Measurements from ENCODE around the gene DELE1.

Gene DELE1, protein sequence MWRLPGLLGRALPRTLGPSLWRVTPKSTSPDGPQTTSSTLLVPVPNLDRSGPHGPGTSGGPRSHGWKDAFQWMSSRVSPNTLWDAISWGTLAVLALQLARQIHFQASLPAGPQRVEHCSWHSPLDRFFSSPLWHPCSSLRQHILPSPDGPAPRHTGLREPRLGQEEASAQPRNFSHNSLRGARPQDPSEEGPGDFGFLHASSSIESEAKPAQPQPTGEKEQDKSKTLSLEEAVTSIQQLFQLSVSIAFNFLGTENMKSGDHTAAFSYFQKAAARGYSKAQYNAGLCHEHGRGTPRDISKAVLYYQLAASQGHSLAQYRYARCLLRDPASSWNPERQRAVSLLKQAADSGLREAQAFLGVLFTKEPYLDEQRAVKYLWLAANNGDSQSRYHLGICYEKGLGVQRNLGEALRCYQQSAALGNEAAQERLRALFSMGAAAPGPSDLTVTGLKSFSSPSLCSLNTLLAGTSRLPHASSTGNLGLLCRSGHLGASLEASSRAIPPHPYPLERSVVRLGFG

DNA sequence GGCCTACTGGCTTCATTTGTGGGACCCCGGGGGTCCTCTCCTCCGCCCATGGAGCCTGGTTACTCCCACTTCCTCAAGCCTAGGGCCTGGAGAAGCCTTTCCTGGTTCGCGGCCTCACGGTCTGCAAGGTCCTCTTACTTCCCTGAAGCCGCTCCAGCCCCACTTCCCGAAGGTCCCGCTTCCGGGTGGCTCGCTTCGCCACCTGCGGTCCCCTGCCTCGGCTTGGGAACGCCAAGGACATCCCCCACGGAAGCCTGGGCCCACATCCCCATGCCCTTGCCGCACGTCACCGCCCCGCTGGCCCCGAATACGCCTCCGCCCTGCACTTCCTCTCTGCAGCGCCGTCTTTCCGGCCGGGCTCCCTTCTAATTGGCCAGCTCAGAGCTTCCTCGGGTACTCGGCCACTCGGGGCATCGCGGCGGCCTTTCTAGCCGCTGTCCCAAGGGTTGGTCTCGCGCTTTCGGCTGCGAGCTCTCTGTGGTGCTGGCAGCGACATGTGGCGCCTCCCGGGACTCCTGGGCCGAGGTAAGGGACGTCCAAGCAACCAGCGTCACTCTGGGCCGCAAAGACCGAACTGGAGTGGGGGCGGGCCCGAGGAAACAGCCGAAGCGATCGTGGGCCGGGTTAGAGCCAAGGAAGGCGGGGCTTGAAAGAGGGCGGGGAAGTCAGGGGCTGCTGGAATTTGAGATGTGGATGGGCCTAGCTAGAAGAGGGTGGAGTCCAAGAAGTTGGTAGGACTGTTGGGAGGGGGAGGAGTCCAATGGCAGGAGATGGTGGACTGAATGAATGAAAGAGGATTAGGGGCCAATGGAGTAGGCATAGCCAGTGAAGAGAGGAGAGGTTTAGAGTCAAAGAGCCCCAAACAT lies at the start of gene DELE1:
Gene DELE1 (plus strand): TSS at position 424 of the 866 bp plus-strand sequence. CDS start 71 bp downstream, at position 495.
- peak; percentile 87 for DNase-seq

DNA sequence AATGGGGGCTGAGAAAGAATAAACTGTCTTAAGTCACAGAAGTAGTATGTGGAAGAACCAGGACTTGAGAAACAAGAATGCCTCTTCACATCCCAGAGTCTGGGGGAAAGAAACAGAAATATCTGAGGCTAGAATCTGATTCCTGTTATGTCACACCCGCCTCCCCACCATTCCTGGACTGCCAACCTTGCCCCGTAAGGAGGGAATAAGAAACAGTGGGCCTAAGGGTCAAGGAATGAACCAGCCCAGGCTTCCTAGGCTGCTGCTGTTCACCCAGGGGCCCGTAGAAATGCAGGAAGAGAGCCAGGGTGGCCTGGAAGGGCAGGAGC lies 49.8 kb upstream of the DELE1 start:
- DNase-seq: no peak

DNA sequence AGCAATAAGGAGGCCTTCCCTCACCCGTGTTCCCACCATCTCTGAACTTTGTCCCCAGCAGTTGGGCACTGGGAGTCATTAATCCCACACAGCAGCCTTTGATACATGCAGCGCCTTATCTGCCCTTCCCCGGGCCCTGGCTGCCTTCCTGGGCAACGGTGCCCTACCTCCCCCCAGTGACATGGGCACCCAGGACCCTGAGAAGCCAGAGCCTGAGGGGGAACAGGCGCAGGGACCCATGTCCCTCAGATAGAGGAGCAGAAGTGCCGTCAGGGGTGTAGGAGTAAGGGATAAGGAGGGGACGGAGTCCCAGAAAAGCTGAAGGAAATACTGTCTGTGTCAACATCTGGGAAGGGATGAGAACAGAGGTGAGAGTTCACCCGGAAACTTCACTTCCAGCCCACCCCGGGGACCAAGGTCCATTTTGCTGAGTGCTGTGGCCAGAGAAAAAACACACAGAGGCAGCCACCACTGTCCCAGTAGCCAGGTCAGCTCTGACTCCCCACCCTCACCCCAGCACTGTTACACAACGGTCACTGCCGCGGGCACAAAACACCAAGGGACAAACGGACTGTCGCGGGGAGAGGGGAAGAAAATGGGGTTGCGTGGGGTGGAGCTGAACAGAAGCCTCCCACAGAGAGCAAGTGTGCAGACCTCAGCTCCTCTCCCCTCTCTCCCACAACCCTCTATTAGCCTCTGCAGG lies 49.3 kb upstream of the DELE1 start:
- DNase-seq: no peak

DNA sequence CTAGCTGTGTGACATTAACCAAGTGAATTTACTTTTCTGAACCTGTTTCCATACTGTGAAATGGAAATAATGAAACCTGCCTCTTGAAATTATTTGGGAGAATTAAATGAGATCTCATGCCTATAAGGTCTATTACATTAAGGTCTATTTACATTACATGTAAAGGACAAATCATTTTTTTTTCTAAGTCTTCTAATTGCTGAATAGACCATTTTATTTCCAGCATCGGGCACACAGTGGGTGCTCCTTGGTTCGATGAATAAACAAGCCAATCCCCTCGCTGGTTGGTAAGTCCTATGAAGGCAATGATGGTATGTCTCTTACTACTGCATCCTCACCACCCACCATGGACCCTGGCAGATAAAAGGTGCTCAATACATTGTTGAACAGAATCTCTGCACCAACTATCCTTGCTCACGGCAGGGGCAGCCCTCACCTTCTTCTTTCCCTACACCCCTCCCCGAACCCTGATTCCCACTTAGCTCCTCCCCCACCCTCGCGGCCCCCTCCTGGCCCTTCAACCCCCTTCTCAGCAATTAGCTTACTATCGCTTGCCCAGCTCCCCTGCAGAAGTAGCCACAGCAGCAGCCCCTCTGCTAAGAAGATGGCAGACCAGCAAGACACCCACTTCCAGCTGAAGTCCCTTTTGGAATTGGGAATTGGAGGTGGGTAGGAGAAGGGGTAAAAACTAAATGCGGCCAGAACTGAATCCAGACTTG lies 48.5 kb upstream of the DELE1 start:
- DNase-seq: no peak

DNA sequence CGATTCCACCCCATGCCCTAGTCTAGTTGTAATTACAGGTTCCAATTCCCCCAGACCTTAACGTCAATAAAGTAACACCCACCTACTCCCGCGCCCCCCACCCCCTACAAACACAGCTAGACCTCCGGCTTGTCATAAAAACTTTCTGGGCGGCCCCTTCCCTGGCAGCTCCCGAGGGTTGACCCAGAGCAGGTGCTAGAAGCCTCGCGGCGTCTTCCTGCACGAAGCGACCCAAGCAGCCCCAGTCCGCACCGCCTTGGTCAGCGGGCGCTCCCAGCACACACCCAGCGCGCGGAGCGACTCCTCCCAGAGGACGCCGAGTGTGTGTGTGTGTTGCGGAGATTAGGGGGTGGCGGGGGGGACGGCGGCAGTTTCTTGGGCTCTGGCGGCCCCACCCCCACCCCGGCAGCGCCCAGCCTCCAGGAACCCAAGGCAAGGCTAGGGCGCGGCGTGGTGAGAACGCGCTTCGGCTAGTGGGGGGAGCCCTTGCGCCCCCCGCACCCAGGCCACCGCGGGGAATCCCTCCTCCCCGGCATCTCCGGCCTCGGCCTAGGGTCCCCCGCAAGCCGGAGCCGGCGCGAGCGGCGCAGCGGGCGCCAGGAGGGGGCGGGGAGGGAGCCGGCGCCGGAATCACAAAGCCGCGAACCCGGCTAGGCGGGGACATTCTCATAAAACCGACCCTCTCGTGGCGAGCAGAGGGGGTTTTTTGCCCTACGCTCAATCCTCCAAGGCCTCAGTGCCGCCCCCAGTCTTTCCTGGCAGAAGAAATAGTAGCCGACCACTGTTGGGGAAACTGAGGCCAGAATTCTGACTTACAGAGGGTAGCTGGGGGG lies 47.7 kb upstream of the DELE1 start:
- DNase-seq: no peak

DNA sequence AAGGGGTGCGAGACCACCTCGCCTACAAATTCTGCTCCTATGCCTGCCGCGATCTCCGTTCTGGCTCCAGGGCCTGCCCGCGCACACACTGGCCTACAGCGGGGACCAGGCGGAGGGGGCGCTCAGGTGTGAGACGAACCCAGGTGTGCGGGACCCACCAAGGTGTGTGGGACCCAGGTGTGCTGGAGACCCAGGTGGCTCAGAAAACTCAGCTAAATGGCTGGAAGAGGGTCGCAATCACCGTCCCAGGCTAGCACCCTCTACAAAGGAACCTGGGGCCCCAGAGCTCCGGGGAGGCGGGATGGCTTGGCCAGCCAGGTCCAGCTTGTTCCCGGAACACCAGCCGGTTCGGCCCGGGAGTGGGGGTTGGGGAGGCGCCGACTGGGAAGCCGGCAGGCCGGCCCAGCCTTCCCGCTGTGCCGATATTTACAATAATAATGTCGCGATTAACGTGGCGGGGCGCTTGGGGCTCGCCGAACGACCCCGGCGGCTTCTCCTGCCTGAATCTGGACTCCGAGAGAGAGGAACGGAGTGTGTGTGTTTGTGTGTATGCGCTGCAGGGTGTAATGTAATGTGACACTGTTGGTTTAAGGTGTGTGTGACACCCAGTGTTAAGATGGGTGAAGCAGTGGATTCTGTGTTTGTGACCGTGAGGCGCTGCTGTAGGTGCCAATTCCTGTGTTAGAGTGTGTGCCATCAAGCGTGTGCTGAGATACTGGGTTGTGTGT lies 46.9 kb upstream of the DELE1 start:
- no peak for DNase-seq

DNA sequence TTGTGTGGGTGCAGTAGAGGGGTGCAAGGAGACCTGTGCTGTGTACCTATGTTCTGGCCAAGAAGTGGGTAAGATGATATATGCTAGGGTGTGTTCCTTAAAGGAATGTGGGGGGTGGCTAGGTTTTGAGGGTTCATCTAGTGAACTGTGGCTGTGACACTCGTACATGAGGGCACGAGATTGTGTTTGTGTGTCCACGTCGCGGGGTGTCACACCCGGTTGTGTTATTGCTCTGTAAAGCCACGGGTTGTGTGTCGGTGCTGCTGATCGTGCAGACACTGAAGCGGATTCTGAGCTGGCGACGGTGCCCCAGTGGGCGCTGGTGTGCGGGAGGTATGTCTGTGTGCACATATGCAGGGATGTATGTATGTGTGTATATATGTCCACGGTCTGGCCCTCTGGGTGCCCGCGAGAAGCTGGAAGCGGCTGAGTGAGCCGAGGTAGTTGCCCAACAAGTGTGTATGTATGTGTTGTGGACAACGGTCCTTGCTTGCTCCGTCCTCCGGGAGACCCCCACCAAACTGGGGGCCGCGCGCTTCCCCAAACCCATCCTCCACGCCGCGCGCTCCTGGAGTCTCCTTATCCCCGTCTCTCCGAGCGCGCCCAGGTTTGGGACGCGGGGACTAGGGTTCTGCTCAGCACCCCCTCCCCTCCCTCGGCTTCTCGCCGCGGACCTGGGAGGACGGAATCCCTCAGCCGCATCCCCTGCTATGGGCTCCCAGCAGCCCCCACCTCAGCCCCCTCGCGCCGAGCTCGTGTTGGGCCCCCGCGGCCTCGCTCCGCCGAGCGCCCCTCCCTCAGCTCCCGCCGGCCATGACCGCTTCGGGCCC lies 46.1 kb upstream of the DELE1 start:
- DNase-seq: no peak

DNA sequence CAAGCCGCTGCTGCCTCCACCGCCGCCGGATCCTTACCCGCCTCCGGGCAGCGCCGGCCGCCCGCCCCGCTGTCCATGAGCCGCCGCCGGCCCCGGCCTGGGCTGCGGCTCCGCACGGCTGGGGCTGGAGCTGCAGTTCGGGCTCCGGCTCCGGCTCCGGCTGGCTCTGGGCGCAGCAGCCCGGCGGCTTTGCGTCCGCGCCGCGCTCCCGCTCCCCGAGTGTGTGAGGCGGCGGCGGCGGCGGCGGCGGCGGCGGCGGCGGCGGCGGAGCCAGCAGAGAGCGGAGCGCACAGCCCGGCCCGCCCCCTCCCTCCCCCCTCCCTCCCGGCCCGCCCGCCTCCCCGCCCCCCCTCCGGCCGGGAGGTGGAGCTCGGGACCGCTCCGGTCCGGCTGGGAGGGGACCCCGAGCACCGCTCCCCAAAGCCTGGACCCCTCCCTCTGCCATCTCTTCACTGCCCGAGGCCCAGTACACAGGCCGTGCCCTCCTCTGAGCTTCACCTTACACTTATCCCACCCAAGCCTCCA lies 45.4 kb upstream of the DELE1 start, which contains the start of gene PCDH1:
Gene PCDH1 (minus strand): TSS at position 225 of the 525 bp plus-strand sequence. CDS start 148 bp downstream, at position 77.
- no peak for DNase-seq

DNA sequence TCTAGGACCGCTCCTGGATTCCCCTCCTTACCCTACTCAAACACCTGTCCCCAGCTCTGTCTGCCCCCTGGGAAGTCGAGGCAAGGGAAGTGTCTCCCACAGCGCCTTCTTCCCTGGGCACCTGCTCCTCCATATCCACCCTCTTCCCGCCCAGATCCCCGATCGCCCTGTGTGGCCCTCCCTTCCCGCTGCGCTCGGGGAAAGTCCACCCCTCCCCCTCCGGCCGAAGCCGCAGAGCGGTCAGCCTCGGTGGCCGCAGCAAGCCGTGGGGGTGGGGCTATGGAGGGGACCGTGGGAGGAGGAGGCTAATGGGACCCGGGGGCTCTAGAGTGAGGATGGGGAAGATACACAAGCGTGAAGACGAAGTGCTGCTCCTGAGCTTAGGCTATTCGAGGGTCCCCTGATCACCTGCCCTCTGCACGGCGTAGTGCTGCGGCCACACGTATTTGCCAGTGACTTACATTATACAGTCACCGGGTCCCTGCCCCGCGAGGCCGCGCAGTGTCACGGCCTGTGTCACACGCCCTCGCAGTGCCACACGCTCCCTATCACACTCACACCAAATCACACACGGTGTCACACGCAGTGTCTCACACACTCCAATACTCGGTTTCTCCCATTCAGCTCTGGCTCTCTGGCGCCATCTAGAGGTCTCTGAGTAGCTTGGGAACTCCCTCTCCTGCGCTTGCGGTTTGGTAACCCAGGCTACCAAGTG lies 44.8 kb upstream of the DELE1 start:
- DNase-seq: peak; percentile 76

DNA sequence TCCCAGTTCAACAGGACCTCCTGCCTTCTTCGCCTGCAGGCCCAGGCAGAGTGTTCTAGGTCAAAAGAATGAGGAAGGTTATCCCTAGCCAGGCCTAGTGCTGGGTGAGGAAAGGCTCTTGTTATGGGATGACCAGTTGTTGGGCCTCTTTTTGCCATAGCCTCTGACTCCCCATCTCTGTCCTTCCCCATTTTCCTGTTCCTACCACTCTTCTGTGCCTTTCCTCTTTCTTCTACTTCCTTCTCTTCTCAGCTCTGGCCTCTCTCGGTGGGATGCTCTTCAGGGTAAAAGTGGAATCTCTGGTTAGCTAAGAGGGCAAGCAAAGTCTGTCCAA lies 44.3 kb upstream of the DELE1 start:
- DNase-seq: no peak

DNA sequence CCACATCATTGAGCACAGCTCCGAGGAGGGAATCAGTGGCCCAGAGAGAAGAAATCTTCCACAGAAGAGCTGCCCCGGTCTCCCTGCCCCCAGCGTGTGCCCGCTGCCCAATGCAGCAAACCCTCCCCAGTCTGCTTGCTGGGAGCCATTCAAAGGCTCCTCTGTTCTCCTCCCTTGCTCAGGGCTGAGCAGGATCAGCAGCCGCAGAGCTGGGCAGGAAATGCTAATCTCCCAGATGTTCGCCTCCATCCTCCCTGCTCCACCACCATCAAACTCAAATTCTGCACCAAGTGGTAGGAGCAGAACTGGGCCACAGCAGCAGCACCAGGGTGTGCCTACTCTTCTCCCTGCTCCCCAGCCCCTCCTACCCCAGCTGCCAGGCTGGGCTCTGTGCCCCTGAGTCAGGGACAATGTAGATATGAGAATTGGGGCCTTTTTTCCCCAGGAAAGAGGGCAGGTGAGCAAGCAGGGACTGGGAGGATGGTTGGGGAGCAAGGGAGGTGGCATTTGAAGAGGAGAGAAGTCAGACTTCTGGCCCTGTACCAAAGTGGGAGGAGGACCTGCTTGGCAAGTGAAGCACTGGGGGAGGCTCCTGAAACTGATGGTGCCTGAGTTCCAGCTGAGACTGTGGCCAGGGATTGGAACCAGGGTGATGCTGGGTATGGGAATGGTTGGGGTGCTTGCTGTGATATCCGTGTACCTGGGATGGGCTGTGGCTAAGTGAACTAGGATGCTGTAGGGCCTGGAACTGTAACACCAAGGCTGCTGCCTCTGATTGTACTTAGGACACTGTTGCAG lies 43.5 kb upstream of the DELE1 start:
- DNase-seq: no peak

DNA sequence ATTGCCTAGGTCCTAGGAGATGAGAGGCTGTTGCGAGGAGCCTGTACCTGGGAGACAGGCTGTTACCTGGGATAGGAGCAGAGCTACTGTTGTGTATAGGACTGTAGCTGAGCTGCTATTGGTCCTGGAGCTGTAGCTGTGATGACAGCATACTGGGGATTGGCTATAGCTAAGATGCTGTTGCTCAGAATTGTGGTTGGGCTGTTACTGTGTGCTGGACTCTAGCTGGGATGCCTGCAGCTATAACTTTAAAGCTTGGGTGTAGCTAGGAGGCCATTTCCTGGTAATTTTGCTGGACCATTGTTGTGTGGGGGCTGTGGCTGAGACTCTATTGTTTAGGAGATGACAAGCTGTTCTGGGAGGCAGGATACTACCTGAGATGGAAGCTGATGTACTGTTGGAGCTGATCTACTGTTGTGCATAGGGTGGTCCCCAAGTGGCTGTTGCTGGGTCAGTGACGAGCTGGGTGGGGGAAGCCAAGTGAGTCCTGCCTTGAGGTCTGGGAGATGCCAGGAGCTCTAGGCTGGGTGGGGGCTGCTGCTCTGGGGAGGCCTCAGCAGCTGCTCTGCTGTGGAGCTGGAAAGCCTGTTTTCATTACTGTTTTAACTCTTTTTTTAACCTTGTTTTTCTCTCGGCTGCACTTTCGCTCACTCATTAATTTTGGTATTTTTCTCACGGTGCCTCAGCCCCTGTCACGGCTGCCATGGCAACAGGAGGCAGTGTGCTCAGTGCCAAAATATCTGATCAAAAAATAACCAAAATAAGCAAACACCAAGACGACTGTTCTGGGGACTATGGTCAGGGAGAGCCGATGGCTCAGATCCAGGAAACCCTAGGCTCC lies 42.5 kb upstream of the DELE1 start:
- DNase-seq: no peak

DNA sequence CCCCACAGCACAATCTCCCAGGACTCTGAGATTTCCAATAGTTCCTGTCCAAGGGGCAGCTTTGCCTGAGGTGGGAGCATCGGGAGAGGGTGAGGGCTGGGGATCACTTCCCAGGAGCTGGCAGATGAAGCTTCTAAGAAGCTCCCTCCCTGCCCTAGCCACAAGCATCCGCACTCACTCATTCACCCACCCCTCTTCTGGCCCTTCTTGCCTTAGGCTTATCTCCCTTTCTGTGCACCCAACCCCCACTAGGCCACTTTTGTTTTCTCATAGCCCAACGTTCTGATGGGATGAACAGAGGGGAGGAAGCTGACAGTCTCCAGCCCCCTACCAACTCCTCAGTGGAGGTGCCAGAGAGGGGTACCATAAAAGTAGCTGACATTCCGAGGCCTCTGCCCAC lies 41.8 kb upstream of the DELE1 start:
- no peak for DNase-seq

DNA sequence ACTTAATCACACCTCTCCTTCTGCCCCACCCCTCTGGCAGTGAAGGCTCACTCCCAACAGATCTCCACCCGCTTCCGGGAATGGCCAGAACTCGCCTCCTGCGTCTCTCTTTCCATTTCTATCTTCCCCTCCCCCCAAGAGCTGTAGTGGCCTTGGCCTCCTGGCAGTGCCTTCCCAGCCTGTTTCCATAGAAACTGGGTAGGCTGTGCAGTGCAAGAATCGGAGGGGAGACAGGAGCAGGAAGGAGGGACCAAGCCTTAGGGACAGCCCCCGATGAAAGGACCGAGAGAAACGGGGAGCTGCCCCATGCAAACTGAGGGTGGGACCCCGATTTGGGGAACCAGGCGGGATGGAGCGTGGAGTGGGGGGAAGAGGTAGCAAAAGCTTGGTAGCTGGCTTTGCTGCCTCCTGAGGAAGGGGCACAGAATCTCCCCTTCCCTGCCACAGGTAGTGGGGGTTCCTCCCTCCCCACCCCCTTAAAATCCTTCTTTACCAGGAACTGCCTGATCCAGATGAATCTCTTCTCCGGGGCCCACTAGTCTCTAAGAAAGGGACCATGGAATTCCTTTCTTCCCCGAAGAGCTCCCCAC lies 41.0 kb upstream of the DELE1 start:
- DNase-seq: no peak

DNA sequence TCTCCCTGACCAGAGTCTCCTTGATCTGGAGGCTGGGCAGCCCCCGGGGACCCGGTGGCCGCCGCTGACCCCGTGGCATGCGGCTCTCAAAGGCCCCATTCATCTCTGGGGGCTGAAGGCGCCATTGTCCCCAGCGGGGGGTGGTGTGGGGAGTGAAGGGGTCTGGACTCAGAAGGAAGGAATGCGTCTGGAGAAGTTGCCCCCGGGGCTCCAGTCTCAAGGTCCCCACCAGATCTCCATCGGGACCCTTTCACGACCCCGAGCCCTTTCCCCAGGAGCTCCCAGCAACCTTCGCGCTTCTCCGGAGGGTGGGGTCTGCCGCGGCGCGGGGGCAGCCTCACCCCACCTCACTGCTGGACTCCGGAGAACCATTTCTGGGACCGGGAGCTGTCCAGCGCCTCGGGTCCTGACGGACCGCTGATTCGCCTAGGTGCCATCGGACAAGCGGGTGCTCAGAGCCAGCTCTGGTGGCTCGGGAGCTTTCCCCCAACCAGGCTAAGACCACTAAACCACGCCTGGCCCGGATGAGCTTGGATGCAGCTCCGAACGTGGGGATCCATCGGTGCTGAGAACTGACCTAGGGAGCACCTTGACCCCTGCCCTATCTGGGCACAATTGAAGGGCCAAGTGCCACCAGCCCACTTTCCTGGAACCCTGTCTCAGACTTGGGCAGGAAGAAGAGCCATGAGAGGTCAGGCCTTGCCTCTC lies 40.3 kb upstream of the DELE1 start:
- DNase-seq: no peak

DNA sequence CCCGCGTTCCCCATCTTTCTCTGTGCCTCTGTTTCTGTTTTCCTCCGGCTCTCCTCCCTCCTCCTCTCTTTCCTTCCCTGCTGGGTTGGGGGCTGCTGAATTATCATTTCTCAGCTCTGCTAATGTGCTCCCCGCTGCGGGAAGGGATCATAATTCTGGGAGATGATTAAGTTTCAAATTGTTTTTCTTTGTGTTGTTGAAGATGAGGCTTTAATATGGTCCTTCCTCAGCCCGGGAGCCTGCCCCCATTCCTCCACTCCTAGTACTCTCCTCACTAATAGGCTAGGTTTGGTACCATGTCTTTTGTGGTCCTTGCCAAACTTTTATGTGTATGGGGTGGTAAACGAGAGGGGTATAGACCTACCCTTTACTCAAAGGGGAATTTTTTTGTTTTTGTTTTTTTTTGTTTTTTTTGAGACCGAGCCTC lies 39.8 kb upstream of the DELE1 start:
- no peak for DNase-seq

Measured in activated effector memory CD4-positive, alpha-beta T cell treated with Interleukin-2 at 50 U/mL for 16 hours (primary cell).